GM12891 (cell line): ENCODE data around the gene DLL3.

Experiments
- DNase-seq: peaks from one replicate; pipeline ENCODE4 v3.0.0; 2011; ENCODE audit warnings: low spot score; ENCODE audit not compliant: insufficient read length
- FAIRE-seq: peaks from 2 replicates; lab custom pipeline; 2011; peaks lifted over from hg19 to GRCh38; lab: Jason Lieb, UNC
- PAX5 ChIP-seq: IDR thresholded peaks from 2 replicates; pipeline ENCODE4 v1.6.1; 2011; ENCODE audit warnings: low read length, moderate library complexity, mild to moderate bottlenecking; ENCODE audit not compliant: insufficient read depth, severe bottlenecking
- POLR2A ChIP-seq: IDR thresholded peaks from 2 replicates; pipeline ENCODE4 v1.6.1; 2011; ENCODE audit warnings: low read depth, low read length, control low read depth
- POLR2AphosphoS5 ChIP-seq: IDR thresholded peaks from 2 replicates; pipeline ENCODE4 v1.6.1; 2011; ENCODE audit warnings: low read depth, low read length, control low read depth
- POU2F2 ChIP-seq: IDR thresholded peaks from 2 replicates; pipeline ENCODE4 v1.6.1; 2011; ENCODE audit warnings: low read depth, mild to moderate bottlenecking, control low read depth, low read length, moderate library complexity
- SPI1 ChIP-seq: IDR thresholded peaks from 2 replicates; pipeline ENCODE4 v1.6.1; 2011; ENCODE audit warnings: low read depth, low read length, control low read depth
- TAF1 ChIP-seq: IDR thresholded peaks from 2 replicates; pipeline ENCODE4 v1.6.1; 2011; ENCODE audit warnings: low read depth, low read length, control low read depth

DLL3 gene

DNA sequence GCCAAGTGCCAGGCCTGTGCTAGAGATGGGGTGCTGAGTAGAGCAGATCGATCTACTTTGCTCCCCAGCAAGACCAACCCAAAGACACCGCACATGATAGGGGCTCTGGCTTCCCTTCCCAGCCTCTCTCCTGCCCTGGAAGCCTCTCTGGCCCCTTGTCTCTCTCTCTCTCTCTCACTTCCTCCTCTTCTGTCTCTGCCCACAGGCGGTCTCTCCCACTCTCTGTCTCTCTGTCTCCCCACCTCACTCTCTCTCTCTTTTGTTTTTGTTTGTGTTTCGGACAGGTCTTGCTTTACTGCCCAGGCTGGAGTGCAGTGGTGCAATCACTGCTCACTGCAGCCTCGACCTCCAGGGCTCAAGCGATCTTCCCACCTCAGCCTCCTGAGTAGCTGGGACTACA lies 17.5 kb downstream of the DLL3 start:
- DNase-seq = no peak
- no peak for FAIRE-seq
- peak; percentile 74 for TF ChIP-seq SPI1
- no peak for TF ChIP-seq TAF1

DNA sequence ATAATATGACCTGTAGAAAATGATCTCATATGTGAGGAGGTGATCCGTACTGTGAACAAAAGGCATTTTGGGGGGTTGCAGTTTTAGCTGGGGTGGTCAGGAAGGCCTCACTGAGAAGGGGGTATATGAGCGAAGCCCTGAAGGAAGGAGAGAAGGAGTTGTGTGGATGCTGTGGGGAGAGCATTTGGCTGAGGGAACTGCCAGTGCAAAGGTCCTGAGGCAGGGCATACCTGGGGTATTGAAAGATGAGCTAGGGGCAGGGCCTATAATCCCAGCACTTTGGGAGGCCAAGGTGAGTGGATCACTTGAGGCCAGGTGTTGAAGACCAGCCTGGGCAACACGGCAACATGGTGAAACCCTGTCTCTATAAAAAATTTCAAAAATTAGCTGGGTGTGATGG lies 18.7 kb downstream of the DLL3 start:
- DNase-seq = no peak
- no peak for TF ChIP-seq SPI1
- TF ChIP-seq POLR2AphosphoS5 = no peak
- no peak for TF ChIP-seq POU2F2
- TF ChIP-seq POLR2A = no peak
- TF ChIP-seq PAX5 = no peak
- no peak for TF ChIP-seq TAF1
- no peak for FAIRE-seq

DNA sequence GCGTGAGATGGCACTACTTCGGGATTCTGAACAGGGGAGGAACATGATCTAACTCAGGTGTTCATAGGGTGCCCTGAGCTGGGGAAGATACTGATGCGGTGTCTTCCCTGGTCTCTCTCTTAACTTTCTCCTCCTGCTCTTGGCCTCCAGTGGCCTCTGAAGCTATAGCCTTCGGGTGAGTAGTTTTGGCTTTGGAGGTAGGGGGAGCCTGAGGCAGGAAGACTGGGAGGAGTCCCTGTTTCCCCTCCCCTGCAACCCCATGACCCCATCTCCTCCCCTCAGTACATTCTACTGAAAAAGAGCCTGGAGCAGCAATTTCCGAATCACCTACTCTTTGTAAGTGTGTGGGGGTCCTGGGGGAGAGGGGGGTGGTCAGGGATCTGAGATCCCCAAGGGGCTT lies 19.7 kb downstream of the DLL3 start:
- DNase-seq (no peak), FAIRE-seq (no peak)
- no peak for TF ChIP-seq TAF1
- no peak for TF ChIP-seq POLR2AphosphoS5
- no peak for TF ChIP-seq POLR2A
- TF ChIP-seq PAX5 = no peak
- no peak for TF ChIP-seq SPI1
- no peak for TF ChIP-seq POU2F2

DNA sequence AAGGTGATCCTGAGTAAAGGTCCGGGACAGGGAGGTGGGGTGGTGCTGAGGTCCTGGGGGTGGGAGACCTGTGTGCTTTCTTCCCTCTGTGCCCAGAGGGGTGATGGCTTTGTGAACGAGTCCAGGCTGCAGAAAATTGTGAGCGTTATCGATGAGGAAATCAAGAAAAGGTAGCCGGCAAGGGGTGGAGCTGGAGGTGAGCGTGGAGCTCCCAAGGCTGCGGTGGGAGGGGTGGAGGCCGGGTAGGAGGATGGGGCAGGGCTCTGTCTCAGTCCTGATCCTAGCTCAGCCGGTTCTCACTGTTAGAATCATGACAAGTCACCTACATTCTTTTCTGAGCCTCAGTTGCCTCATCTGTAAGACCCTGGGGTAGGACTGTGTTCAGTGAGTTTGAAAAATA lies 20.2 kb downstream of the DLL3 start:
- FAIRE-seq = no peak
- TF ChIP-seq SPI1 (no peak), PAX5 (no peak), POLR2AphosphoS5 (no peak), POLR2A (no peak), POU2F2 (no peak), TAF1 (no peak)
- DNase-seq = no peak

DNA sequence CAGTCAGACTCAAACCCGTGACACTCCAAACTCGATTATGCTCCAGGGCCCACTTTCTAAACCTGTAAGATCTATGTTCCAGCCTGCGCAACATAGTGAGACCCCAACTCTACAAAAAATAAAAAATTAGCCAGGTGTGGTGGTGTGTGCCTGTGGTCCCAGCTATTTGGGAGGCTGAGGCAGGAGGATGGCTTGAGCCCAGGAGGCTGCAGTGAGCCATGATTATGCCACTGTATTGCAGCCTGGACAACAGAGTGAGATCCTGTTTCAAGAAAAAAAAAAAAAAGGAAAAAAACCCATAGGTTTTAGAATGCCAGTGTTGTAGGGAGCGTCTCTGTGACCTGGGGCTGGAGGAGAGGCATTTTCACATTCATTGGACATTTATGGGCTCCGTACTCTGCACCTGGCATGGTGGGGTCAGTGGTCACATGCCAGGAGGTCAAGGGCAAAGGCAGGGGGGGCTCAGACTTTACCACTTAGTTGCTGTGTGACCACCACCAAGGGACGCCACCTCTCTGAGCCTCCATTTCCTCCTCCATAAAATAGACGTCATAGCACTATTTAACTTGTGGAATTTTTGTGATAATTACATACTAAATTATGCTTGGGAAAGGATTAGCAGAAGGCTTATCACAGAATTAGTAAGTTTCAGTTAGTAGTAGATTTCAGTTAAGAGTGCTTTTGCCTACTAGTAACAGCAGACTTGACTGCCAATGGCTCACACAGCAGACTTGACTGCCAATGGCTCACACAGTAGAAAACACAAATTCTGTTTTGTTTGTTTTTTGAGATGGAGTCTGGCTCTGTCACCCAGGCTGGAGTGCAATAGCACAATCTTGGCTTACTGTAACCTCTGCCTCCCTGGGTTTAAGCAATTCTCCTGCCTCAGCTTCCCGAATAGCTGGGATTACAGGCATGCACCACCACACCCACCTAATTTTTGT lies 22.1 kb downstream of the DLL3 start:
- DNase-seq (no peak), FAIRE-seq (no peak)
- no peak for TF ChIP-seq SPI1
- no peak for TF ChIP-seq POLR2AphosphoS5
- no peak for TF ChIP-seq POLR2A
- TF ChIP-seq TAF1 = no peak
- no peak for TF ChIP-seq PAX5
- TF ChIP-seq POU2F2 = no peak

DNA sequence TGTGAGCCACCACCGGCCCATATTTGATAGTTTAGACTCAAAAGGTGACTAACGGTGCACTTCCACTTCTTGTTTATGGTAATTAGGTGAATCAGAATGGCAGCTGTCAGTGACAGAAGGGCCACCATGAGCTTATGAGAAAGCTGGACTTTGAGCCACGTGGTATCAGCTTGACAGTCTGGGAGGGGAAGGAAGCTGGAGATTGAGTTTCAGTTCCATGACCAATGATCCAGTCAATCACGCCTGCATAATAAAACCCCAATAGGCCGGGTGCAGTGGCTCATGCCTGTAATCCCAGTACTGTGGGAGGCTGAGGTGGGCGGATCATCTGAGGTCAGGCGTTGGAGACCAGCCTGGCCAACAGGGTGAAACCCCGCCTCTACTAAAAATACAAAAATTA lies 25.7 kb downstream of the DLL3 start:
- TF ChIP-seq SPI1 (peak; percentile 75), POU2F2 (no peak), PAX5 (no peak), POLR2AphosphoS5 (no peak), POLR2A (no peak)
- DNase-seq (no peak), FAIRE-seq (no peak)

DNA sequence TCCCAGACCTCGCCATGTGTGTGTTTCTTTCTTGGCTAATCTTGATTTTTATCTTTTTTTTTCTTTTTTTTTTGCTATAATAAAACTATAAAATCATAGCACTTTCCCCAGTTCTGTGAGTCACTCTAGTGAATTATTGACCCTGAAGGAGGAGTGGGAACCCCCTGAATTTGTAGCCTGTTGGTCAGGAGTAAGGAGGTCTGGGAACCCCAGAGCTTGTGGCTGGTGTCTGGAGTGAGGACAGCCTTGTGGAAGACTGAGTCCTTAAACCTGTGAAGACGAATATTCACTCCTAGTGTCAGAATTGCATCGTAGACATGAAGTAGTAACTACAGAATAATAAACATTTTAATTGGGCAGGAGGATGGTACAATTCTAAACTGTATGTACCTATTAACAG lies 26.5 kb downstream of the DLL3 start:
- TF ChIP-seq POLR2A (no peak), POLR2AphosphoS5 (no peak), PAX5 (no peak), POU2F2 (no peak), SPI1 (no peak), TAF1 (no peak)
- DNase-seq (no peak), FAIRE-seq (no peak)

DNA sequence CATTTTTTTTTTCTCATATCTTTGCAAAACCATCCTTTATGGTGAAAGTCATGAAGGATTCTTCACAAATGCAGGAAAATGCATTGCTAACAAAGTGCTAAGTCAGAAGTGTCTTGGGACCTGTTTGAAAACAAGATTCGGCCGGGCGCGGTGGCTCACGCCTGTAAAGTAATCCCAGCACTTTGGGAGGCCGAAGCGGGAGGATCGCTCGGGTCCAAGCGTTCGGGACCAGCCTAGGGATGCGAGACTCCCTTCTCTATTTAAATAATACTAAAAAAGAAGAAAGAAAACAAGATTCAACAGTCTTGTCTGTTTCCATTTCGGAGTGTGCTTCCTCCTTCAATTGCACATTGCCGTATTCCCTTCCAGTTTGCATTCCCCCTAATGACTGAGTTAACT lies 33.1 kb downstream of the DLL3 start:
- DNase-seq = no peak
- FAIRE-seq = no peak
- TF ChIP-seq PAX5 (no peak), POLR2A (no peak), POU2F2 (no peak), SPI1 (no peak), POLR2AphosphoS5 (no peak), TAF1 (no peak)

DNA sequence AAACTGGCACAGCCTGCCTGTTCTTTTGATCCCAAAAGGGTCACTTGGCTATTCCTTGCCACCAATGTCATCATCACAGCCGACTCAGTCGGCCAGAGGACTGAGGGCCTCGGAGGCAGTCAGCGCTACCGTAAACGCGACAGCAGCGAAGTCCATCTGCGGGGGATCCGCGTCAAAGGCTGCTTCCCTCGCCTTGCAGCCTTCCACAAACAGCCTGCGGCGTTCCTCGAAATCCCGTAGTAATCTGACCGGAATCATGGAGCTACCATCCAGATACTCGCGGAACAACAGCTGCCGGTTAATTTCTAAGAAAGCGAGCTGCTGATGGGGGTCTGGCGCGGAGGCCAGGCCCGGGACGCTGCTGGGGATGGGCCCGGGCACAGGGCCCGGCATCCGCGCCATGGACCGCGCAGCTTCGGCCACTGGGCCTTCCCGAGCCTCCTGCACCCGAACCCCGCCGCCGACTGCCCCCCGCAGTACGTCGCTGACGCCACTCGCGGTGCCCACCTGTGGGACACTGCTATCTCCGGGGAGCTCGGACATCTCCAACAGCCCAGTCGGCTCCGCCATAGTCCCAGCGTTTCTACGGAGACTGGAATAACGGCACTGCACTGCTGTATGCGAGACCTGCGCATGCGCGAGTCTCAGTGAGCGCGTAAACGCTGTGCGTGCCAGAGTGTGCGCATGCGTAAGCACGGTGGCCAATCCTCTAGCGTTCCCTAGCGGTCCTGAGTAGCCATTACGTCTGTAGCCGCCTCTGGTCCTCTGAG lies 33.7 kb downstream of the DLL3 start, which contains the start of gene EID2B:
EID2B (minus strand) TSS at position 620 of the 770 bp plus-strand sequence; CDS start at position 570, 50 bp downstream.
- DNase-seq (peak; percentile 84), FAIRE-seq (peak; percentile 99)
- TF ChIP-seq POLR2A (peak; percentile 68), POLR2AphosphoS5 (0 out of 2 replicates have a peak, but pooled peaks have one; percentile 56), SPI1 (no peak), POU2F2 (peak; percentile 35; the same call in 1 of the 2 replicates)

DNA sequence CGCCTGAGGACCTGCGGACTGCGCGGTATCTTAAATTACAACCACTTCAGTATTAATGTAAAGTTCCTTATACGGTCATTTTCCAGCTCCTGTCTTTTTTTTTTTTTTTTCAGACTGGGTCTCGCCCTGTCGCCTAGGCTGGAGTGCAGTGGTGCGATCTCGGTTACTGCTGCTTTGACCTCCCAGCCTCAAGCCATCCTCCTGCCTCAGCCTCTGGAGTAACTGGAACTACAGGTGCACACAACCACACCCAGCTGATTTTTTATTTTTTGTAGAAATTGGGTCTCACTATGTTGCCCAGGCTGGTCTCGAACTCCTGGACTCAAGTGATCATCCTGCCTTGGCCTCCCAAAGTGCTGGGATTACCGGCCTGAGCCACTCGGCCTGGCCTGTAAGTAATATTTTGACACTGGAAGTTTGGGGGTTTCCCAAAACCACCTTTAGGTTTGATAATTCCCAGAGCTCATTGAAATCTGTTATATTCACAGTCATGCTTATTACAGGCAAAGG lies 34.3 kb downstream of the DLL3 start:
- DNase-seq (no peak), FAIRE-seq (no peak)
- TF ChIP-seq PAX5 (no peak), SPI1 (no peak), POLR2A (no peak), TAF1 (0 out of 2 replicates have a peak, but pooled peaks have one; percentile 2)
